ENCODE data around the gene CAMSAP1. TPM values are rescaled to one million over a fixed set of nuclear protein-coding genes. Genes with fewer than 3 reads are reported as not detected.

The CAMSAP1 gene
- total RNA-seq, 1 donor from 2014 or later = 31.3 TPM

- Histone ChIP-seq H3K27ac (ENCODE audit: low read depth, low read length) (no peak overlapping the region), H3K9ac (ENCODE audit: low read depth in 1 of 3, low read length in 3 of 3) (no peak overlapping the region), H3K27me3 (ENCODE audit: control insufficient read depth in 3 of 3, insufficient read depth in 3 of 3, low read length in 3 of 3) (no peaks in the 10 kb centered on the region), H3K36me3 (ENCODE audit: control insufficient read depth in 3 of 3, insufficient read depth in 3 of 3, low read length in 3 of 3) (peaks cover 0 to 4% (median 3%) of the 10 kb centered on the region in 3 donors), H3K4me3 (ENCODE audit: low read length in 3 of 3) (no peak overlapping the region), H3K9me3 (ENCODE audit: control insufficient read depth in 3 of 3, low read length in 3 of 3) (no peaks in the 10 kb centered on the region), H3K4me1 (ENCODE audit: control insufficient read depth in 3 of 3, insufficient read depth in 3 of 3, low read length in 3 of 3) (peaks cover 10 to 22% (median 13%) of the 10 kb centered on the region in 3 donors)
Measured at GRCh38 chr9:135760465-135760864, 146.9 kb downstream of the CAMSAP1 start.

- peaks cover 10 to 22% (median 13%) of the 10 kb centered on the region in 3 donors for H3K4me1 ChIP-seq (ENCODE audit: control insufficient read depth in 3 of 3, insufficient read depth in 3 of 3, low read length in 3 of 3)
- H3K9ac ChIP-seq (ENCODE audit: low read depth in 1 of 3, low read length in 3 of 3) = no peak overlapping the region
- H3K4me3 ChIP-seq (ENCODE audit: low read length in 3 of 3) = no peak overlapping the region
- H3K9me3 ChIP-seq (ENCODE audit: control insufficient read depth in 3 of 3, low read length in 3 of 3) = no peaks in the 10 kb centered on the region
- peaks cover 0 to 4% (median 3%) of the 10 kb centered on the region in 3 donors for H3K36me3 ChIP-seq (ENCODE audit: control insufficient read depth in 3 of 3, insufficient read depth in 3 of 3, low read length in 3 of 3)
- H3K27me3 ChIP-seq (ENCODE audit: control insufficient read depth in 3 of 3, insufficient read depth in 3 of 3, low read length in 3 of 3) = no peaks in the 10 kb centered on the region
- no peak overlapping the region for H3K27ac ChIP-seq (ENCODE audit: low read depth, low read length)
Measured at GRCh38 chr9:135759676-135760300, 147.6 kb downstream of the CAMSAP1 start.

- H3K9me3 ChIP-seq (ENCODE audit: control insufficient read depth in 3 of 3, low read length in 3 of 3) = no peaks in the 10 kb centered on the region
- peaks cover 10 to 22% (median 13%) of the 10 kb centered on the region in 3 donors for H3K4me1 ChIP-seq (ENCODE audit: control insufficient read depth in 3 of 3, insufficient read depth in 3 of 3, low read length in 3 of 3)
- H3K4me3 ChIP-seq (ENCODE audit: low read length in 3 of 3) = no peak overlapping the region
- H3K27ac ChIP-seq (ENCODE audit: low read depth, low read length) = no peak overlapping the region
- no peak overlapping the region for H3K9ac ChIP-seq (ENCODE audit: low read depth in 1 of 3, low read length in 3 of 3)
- H3K27me3 ChIP-seq (ENCODE audit: control insufficient read depth in 3 of 3, insufficient read depth in 3 of 3, low read length in 3 of 3) = no peaks in the 10 kb centered on the region
- peaks cover 0 to 4% (median 3%) of the 10 kb centered on the region in 3 donors for H3K36me3 ChIP-seq (ENCODE audit: control insufficient read depth in 3 of 3, insufficient read depth in 3 of 3, low read length in 3 of 3)
Measured at GRCh38 chr9:135758870-135759269, 148.5 kb downstream of the CAMSAP1 start.

Other genes with a start within 250 kb of the CAMSAP1 start
- not detected for gene LCN9, start 244.2 kb downstream of the CAMSAP1 start, total RNA-seq
- under 0.01 TPM for gene SOHLH1, start 208.1 kb downstream of the CAMSAP1 start, total RNA-seq
- gene KCNT1, start 205.4 kb downstream of the CAMSAP1 start, total RNA-seq = 1.6 TPM
- gene UBAC1, start 53.8 kb upstream of the CAMSAP1 start, total RNA-seq = 37.6 TPM
- gene NACC2, start 187.7 kb upstream of the CAMSAP1 start, total RNA-seq = 7.3 TPM
- 24.0 TPM for gene TMEM250, start 211.3 kb upstream of the CAMSAP1 start, total RNA-seq